Measurements from ENCODE around the gene HS2ST1.
"Not testable (repeated sequence)": the region's sequence is repeated elsewhere in the genome, so short reads cannot be mapped to it uniquely, and the experiment has no call there.

- not testable (repeated sequence) for TF ChIP-seq CTCF (conservative IDR thresholded peaks at IDR 0.05; ENCODE audit: low read length); EZH2phosphoT487 (IDR thresholded peaks at IDR 0.05; ENCODE audit: borderline replicate concordance)
Measured at GRCh38 chr1:86867278-86867677, 47.2 kb upstream of the HS2ST1 start.
